SHP77 (cell line): ENCODE results near the gene LINGO1.
A peak's percentile ranks its signal among the peaks of the same experiment; 100 is the strongest.

Experiments used
- DNase-seq, 2 experiments: peaks; one replicate each; lab custom pipeline; 2025; lab: John Stamatoyannopoulos, UW

Gene LINGO1

GRCh38 chr15:77573802-77574201 lies 58.9 kb downstream of the LINGO1 start:
- DNase-seq, result no peak

- DNase-seq, result no peak
Measured at GRCh38 chr15:77572186-77572585, 60.5 kb downstream of the LINGO1 start.

DNA sequence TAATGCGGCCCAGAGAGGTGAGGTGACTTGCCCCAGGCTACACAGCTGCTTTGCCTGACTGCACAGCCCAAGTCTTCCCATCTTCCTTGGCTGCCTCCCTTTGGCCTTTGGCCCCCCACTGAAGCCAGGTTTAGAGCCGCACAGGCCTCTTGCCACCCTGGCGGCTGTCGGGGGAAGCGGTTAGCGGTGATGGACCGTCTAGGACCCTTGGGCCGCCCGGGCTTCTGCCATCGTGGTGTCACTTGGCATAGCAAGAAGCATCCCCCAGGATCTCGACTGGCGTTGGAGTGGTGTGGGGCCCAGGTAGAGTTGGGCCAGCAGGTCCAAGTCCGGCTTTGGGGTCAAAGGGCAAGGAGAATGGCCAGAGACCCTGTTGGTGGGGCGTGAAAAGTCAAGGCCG lies 61.0 kb downstream of the LINGO1 start:
- no peak for DNase-seq

- no peak for DNase-seq
Measured at GRCh38 chr15:77571181-77571580, 61.5 kb downstream of the LINGO1 start.

DNA sequence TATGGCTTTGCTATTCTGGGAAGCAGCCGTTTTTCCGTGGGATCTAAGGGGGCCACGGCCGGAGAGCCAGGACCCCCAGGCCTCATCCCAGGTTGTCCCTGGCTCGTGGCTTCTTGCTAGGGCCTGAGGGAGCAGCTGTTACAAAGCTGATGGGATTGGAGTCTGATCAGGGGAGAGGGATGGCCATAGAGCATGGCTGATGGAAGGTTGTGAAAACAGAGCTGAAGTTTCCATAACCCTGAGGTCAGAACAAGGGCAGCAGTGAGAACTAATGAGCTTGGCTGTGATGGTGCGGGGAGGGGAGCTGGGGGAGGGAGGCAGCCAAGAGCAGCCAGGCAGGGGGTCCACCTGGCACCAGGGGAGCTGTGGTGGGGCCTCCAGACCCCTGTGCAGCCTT lies 63.0 kb downstream of the LINGO1 start:
- peak; percentile 18 to 30 for DNase-seq

DNA sequence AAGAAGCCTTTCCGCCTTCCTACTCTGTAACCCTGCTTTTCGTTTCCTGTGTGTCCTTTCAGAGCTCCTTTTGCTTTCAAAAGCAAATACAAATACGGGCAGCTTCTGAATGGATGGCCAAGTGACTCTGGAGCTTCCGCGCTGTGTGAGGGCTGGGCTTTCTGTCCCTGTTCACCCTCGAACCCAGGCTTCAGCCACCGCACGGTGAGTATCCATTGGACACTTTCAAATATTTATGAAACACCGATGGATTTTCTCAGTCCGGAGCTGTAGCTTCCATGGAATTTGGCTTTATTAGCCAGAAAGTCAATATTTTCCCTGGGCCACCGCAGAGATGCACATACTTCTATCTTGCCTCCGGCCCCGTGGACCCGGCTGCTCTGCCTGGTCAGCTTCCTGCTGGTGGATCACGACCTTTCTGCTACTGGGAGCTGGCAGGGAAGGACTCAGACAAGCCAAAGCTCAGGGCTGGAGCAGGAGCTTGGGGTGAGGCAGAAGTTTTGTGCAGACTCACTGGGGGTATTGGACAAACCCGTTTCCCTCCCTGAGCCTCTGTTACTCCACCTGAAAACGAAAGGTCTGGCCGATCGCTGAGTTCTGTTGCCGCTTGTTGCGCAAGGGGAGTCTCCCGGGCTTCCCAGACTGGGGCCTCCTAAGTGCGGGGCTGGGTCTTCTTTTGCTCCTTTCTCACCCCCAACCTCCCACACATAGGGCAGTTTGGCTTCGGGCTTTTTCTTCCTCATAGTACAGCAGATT lies 63.6 kb downstream of the LINGO1 start:
- DNase-seq, result peak; percentile 20 to 57

DNA sequence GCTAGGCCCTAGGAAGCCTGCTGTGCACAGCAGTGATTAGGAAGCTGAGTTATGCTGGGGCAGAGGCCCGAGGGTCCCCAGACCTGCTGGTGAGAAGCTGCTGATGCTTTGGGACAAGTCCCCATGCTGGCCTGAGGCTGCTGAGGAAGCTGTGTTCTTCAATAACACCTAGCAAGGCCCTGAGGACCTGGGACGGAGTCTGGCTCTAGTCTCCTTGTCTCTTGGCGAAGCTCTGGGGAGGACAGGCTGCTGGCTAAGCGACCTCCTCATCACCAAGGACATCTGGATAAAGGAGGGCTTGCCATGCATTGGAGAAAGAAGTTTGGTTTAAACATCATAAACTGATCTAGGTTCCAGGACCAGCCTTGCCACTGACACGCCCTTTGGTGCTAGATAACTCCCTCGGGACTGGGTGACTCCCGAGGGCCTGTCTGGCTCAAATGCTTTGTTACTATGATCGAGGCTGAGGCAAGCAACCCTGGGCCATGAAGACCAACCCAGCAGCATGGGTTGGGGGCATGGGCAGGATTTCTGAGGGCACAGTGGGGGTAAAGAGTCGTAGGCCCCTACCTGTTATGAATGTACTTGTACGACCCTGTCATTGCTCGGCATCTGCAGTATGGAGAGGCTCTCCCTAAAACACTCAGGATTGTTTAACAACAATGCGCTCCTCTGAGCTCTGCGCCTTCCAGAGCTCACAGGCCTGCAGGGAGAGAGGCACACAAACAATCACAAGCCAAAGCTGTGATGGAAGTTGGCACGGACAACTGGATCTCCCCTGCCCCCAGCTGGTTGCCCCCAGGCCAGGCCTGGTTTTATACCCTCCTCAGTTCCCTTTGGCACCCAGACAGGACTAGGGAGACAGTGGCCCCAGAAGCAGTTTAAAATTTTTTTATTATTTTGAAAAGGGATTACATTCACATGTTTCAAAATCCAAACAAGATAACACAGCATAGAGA lies 64.4 kb downstream of the LINGO1 start:
- no peak for DNase-seq

DNA sequence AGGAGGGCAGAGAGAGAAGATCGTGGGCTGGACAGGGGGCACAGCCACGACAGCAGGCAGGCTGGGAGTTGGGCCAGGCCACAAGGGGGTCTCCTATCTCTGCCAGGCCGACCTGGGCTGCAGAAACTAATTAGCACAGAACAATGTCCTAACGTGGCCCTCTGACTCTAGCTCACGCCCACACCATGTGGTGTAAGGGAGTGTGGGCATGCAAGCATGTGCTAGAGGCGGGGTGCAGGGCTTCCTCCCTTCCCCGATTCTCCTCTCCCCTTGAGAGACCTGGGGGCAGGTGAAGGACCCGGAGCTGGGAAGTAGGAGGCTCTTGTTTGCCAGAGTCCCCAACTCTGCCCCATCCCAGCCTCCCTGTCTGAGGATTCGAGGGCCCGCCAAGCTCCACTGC lies 65.5 kb downstream of the LINGO1 start:
- no peak for DNase-seq

- DNase-seq, result no peak
Measured at GRCh38 chr15:77566092-77566491, 66.6 kb downstream of the LINGO1 start.

GRCh38 chr15:77565378-77565915 lies 67.3 kb downstream of the LINGO1 start:
- DNase-seq, result no peak

- DNase-seq, result no peak
Measured at GRCh38 chr15:77564938-77565337, 67.8 kb downstream of the LINGO1 start.

GRCh38 chr15:77564341-77564740 lies 68.4 kb downstream of the LINGO1 start:
- no peak for DNase-seq

GRCh38 chr15:77563623-77564156 lies 69.0 kb downstream of the LINGO1 start:
- no peak for DNase-seq
